Kidney (tissue), 14 donors: ENCODE data around the gene CCDC110. TPM values are rescaled to one million over a fixed set of nuclear protein-coding genes. Genes with fewer than 3 reads are reported as not detected.

Experiments
- DNase-seq, 5 donors: peaks; one replicate each; pipeline ENCODE4 v3.0.0-alpha.2; 2013 to 2020
- FAIRE-seq: peaks from 2 replicates; lab custom pipeline; 2012; peaks lifted over from hg19 to GRCh38; lab: Jason Lieb, UNC
- H3K27ac ChIP-seq, 2 donors: one replicate each; pipeline ENCODE4 v1.7.0; 2013; ENCODE audit warnings: low read depth in 2 of 2, low read length in 2 of 2, inconsistent platforms in 1 of 2
- H3K27me3 ChIP-seq: one replicate; pipeline ENCODE4 v1.7.1; 2013; ENCODE audit warnings: low read length, inconsistent platforms; ENCODE audit not compliant: control insufficient read depth, insufficient read depth
- H3K36me3 ChIP-seq, 3 donors: one replicate each; pipeline versions ENCODE4 v1.7.0 to v1.7.1; 2013; ENCODE audit warnings: low read length in 3 of 3, control low read depth in 1 of 3, inconsistent platforms in 1 of 3; ENCODE audit not compliant: insufficient read depth in 3 of 3, control insufficient read depth in 2 of 3
- H3K4me1 ChIP-seq, 3 donors: one replicate each; pipeline versions ENCODE4 v1.7.0 to v1.7.1; 2013; ENCODE audit warnings: low read length in 3 of 3, inconsistent platforms in 1 of 3, low read depth in 1 of 3; ENCODE audit not compliant: control insufficient read depth in 2 of 3, insufficient read depth in 2 of 3
- H3K4me3 ChIP-seq, 3 donors: one replicate each; pipeline versions ENCODE4 v1.7.0 to v1.8.1; 2013; ENCODE audit warnings: low read length in 3 of 3, control low read depth in 1 of 3, inconsistent platforms in 1 of 3
- H3K9ac ChIP-seq, 3 donors: one replicate each; pipeline versions ENCODE4 v1.7.0 to v1.7.1; 2013; ENCODE audit warnings: low read length in 3 of 3, control low read depth in 1 of 3, inconsistent platforms in 1 of 3
- H3K9me3 ChIP-seq, 3 donors: one replicate each; pipeline versions ENCODE4 v1.7.0 to v1.7.1; 2013; ENCODE audit warnings: low read length in 3 of 3, control low read depth in 1 of 3, inconsistent platforms in 1 of 3; ENCODE audit not compliant: control insufficient read depth in 2 of 3, insufficient read depth in 1 of 3
- intact Hi-C: fragments of 100-400 bp; cut with DNase I; formaldehyde crosslinking; loops from one replicate; pipeline ENCODE4 v1.11.1; 2022
- polyA plus RNA-seq: library from polyadenylated mRNA; stranded (reverse); fragments of 350-450 nt; fragmentation: Illumina TruSeq; extraction: RNeasy Lipid Tissue Mini Kit (QIAGEN cat#74804); gene quantifications from one replicate; pipeline ENCODE4 v1.2.3, GENCODE V29; 2014; ENCODE audit warnings: low read depth, low replicate concordance; ENCODE audit not compliant: insufficient read depth
- total RNA-seq: library from RNA; stranded (reverse); fragmentation: NEBNext Ultra II Directional; extraction: Animal tissue kit (Norgen Biotek cat#: 25700); gene quantifications from one replicate; pipeline ENCODE4 v1.2.1, GENCODE V29; 2021
- TF ChIP-seq, protein P1 (sequence below): IDR thresholded peaks from 3 replicates; pipeline ENCODE4 v1.5.1; 2012; ENCODE audit warnings: mild to moderate bottlenecking, moderate library complexity, borderline replicate concordance; ENCODE audit not compliant: insufficient read depth; ENCODE audit errors: extremely low read depth
- donor health status: control.
- donor health status: control.
- donor health status: control.
- donor health status: control.
- donor health status: control.
- donor health status: DM: yes; HTN: yes; CAD: no.
- donor health status: Normal renal cell carcinoma (clear cell type).

Gene CCDC110
- total and polyA plus RNA-seq, 2 donors from 2014 or later = 2.2 to 4.5 TPM

- H3K36me3 ChIP-seq = no peaks in the 10 kb centered on the region
- intact Hi-C loops = no loop called here
- H3K4me3 ChIP-seq = no peak overlapping the region
- TF ChIP-seq, protein P1, sequence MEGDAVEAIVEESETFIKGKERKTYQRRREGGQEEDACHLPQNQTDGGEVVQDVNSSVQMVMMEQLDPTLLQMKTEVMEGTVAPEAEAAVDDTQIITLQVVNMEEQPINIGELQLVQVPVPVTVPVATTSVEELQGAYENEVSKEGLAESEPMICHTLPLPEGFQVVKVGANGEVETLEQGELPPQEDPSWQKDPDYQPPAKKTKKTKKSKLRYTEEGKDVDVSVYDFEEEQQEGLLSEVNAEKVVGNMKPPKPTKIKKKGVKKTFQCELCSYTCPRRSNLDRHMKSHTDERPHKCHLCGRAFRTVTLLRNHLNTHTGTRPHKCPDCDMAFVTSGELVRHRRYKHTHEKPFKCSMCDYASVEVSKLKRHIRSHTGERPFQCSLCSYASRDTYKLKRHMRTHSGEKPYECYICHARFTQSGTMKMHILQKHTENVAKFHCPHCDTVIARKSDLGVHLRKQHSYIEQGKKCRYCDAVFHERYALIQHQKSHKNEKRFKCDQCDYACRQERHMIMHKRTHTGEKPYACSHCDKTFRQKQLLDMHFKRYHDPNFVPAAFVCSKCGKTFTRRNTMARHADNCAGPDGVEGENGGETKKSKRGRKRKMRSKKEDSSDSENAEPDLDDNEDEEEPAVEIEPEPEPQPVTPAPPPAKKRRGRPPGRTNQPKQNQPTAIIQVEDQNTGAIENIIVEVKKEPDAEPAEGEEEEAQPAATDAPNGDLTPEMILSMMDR = no peak
- FAIRE-seq (no peak), DNase-seq (no peak)
- H3K9me3 ChIP-seq = no peaks in the 10 kb centered on the region
- H3K27ac ChIP-seq = no peak overlapping the region
- no peak overlapping the region for H3K9ac ChIP-seq
- no peaks in the 10 kb centered on the region for H3K27me3 ChIP-seq
- H3K4me1 ChIP-seq = peaks cover 0 to 1% (median 0%) of the 10 kb centered on the region in 3 donors
Measured at GRCh38 chr4:185467101-185467500, 4.4 kb downstream of the CCDC110 start.

- no peaks in the 10 kb centered on the region for H3K36me3 ChIP-seq
- H3K9me3 ChIP-seq = no peaks in the 10 kb centered on the region
- no peak overlapping the region for H3K9ac ChIP-seq
- no peak for DNase-seq
- no peak for FAIRE-seq
- intact Hi-C loops = no loop called here
- H3K4me3 ChIP-seq = no peak overlapping the region
- H3K27me3 ChIP-seq = no peaks in the 10 kb centered on the region
- no peaks in the 10 kb centered on the region for H3K4me1 ChIP-seq
- H3K27ac ChIP-seq = no peak overlapping the region
- TF ChIP-seq, protein P1 = no peak
Measured at GRCh38 chr4:185465707-185466106, 5.8 kb downstream of the CCDC110 start.

GRCh38 chr4:185464887-185465286 lies 6.6 kb downstream of the CCDC110 start:
- H3K27me3 ChIP-seq = no peaks in the 10 kb centered on the region
- H3K9me3 ChIP-seq = no peaks in the 10 kb centered on the region
- intact Hi-C loops = no loop called here
- H3K4me3 ChIP-seq = no peak overlapping the region
- H3K36me3 ChIP-seq = no peaks in the 10 kb centered on the region
- DNase-seq = no peak
- no peak for FAIRE-seq
- TF ChIP-seq, protein P1 = no peak
- no peak overlapping the region for H3K27ac ChIP-seq
- no peaks in the 10 kb centered on the region for H3K4me1 ChIP-seq
- H3K9ac ChIP-seq = no peak overlapping the region

- intact Hi-C loops = no loop called here
- FAIRE-seq (no peak), DNase-seq (no peak)
- TF ChIP-seq, protein P1 = no peak
- Histone ChIP-seq H3K27ac (no peak overlapping the region), H3K9ac (no peak overlapping the region), H3K4me1 (no peaks in the 10 kb centered on the region), H3K9me3 (no peaks in the 10 kb centered on the region), H3K27me3 (no peaks in the 10 kb centered on the region), H3K4me3 (no peak overlapping the region), H3K36me3 (no peaks in the 10 kb centered on the region)
Measured at GRCh38 chr4:185464183-185464582, 7.3 kb downstream of the CCDC110 start.
